H1 (cell line): ENCODE measurements around the gene MACROD2. TPM values are rescaled to one million over a fixed set of nuclear protein-coding genes. Genes with fewer than 3 reads are reported as not detected.

ENCODE experiments used
- CTCF ChIA-PET: fragments of 300-600 bp; sonication (Branson Sonifier 250); formaldehyde crosslinking; loops from one replicate; lab custom pipeline; 2021; ENCODE audit not compliant: partially characterized antibody; lab: Charles Lee
- POLR2A ChIA-PET: fragments of 300-600 bp; sonication (Branson Sonifier 250); formaldehyde crosslinking; loops from one replicate; lab custom pipeline; 2021; ENCODE audit warnings: inconsistent platforms; ENCODE audit not compliant: partially characterized antibody; lab: Charles Lee
- DNase-seq, 2 experiments: peaks; one replicate each; pipeline versions ENCODE4 v3.0.0 to v3.0.0-alpha.2; 2010 to 2022; ENCODE audit warnings: low spot score in 2 of 2, low read depth in 1 of 2, mixed read lengths in 1 of 2
- FAIRE-seq: peaks from 2 replicates; lab custom pipeline; 2011; peaks lifted over from hg19 to GRCh38; lab: Jason Lieb, UNC
- H2AFZ ChIP-seq: 2 replicates; pipeline ENCODE4 v1.8.1; 2012; ENCODE audit warnings: low read length, inconsistent platforms
- H2AK5ac ChIP-seq: 2 replicates; pipeline ENCODE4 v1.6.1; 2013; ENCODE audit warnings: low read depth, low read length
- H2BK120ac ChIP-seq: replicated peaks from 2 replicates; pipeline ENCODE3; 2013; ENCODE audit warnings: low read depth, low read length, inconsistent platforms
- H2BK12ac ChIP-seq: 2 replicates; pipeline ENCODE4 v1.6.1; 2013; ENCODE audit warnings: low read depth, low read length
- H2BK15ac ChIP-seq: 2 replicates; pipeline ENCODE4 v1.6.1; 2013; ENCODE audit warnings: low read length
- H2BK20ac ChIP-seq: 2 replicates; pipeline ENCODE4 v1.6.1; 2013; ENCODE audit warnings: low read length
- H2BK5ac ChIP-seq: 2 replicates; pipeline ENCODE4 v1.6.1; 2013; ENCODE audit warnings: low read depth, low read length
- H3K14ac ChIP-seq: 2 replicates; pipeline ENCODE4 v1.6.1; 2013; ENCODE audit warnings: inconsistent platforms; ENCODE audit not compliant: insufficient read length
- H3K18ac ChIP-seq: 2 replicates; pipeline ENCODE4 v1.6.1; 2013; ENCODE audit warnings: low read length; ENCODE audit errors: extremely low read depth
- H3K23ac ChIP-seq: 2 replicates; pipeline ENCODE4 v1.6.1; 2013; ENCODE audit warnings: inconsistent platforms; ENCODE audit not compliant: insufficient read length
- H3K23me2 ChIP-seq: 2 replicates; pipeline ENCODE4 v1.6.1; 2013; ENCODE audit warnings: low read depth, low read length
- H3K27ac ChIP-seq: 2 replicates; pipeline ENCODE4 v1.6.1; 2011; ENCODE audit warnings: low read depth, low read length, inconsistent platforms
- H3K27me3 ChIP-seq, 4 experiments: replicated peaks in 1 of 4; 1 replicate in 1 of 4; 2 replicates in 3 of 4; pipeline versions ENCODE4 v1.6.1 to v1.8.1; 2011 to 2013; ENCODE audit warnings: low read length in 3 of 4, mild to moderate bottlenecking in 3 of 4, inconsistent platforms in 2 of 4, mixed read lengths in 2 of 4, moderate library complexity in 1 of 4; ENCODE audit not compliant: control insufficient read depth in 3 of 4, insufficient read depth in 3 of 4; ENCODE audit errors: extremely low read depth in 1 of 4
- H3K36me3 ChIP-seq, 4 experiments: 2 replicates each; pipeline versions ENCODE4 v1.6.1 to v1.8.1; 2011 to 2013; ENCODE audit warnings: mild to moderate bottlenecking in 4 of 4, low read length in 3 of 4, moderate library complexity in 2 of 4, control low read depth in 1 of 4, inconsistent platforms in 1 of 4; ENCODE audit not compliant: insufficient read depth in 4 of 4, control insufficient read depth in 2 of 4
- H3K4ac ChIP-seq: replicated peaks from 2 replicates; pipeline ENCODE3; 2013; ENCODE audit warnings: low read length, low read depth, mixed read lengths, inconsistent platforms; ENCODE audit not compliant: insufficient read length
- H3K4me1 ChIP-seq, 4 experiments: replicated peaks in 1 of 4; 1 replicate in 1 of 4; 2 replicates in 3 of 4; pipeline versions ENCODE4 v1.6.1 to v1.8.1; 2011 to 2013; ENCODE audit warnings: low read length in 3 of 4, inconsistent platforms in 2 of 4, mixed read lengths in 1 of 4; ENCODE audit not compliant: insufficient read depth in 4 of 4, control insufficient read depth in 3 of 4
- H3K4me2 ChIP-seq, 2 experiments: 2 replicates each; pipeline versions ENCODE4 v1.6.1 to v1.8.1; 2011 to 2013; ENCODE audit warnings: low read depth in 2 of 2, low read length in 2 of 2, control low read depth in 1 of 2, inconsistent platforms in 1 of 2, mild to moderate bottlenecking in 1 of 2; ENCODE audit not compliant: insufficient read depth in 1 of 2
- H3K4me3 ChIP-seq, 4 experiments: fragments of 200-600, 300-600 bp in 1 of 4; sonication (generic), shearing (Covaris generic), sonication (Bioruptor Twin) in 1 of 4; 2 replicates each; pipeline versions ENCODE4 v1.5.1 to v1.8.1; 2011 to 2016; ENCODE audit warnings: low read length in 4 of 4, low read depth in 3 of 4, control low read depth in 2 of 4, inconsistent platforms in 2 of 4, mild to moderate bottlenecking in 2 of 4, mixed read lengths in 1 of 4, moderate library complexity in 1 of 4; ENCODE audit not compliant: insufficient read depth in 2 of 4; ENCODE audit errors: extremely low read depth in 1 of 4
- H3K56ac ChIP-seq: replicated peaks from 2 replicates; pipeline ENCODE3; 2013; ENCODE audit warnings: low read depth, mild to moderate bottlenecking, mixed read lengths, low read length, inconsistent platforms; ENCODE audit not compliant: insufficient read length
- H3K79me1 ChIP-seq: 2 replicates; pipeline ENCODE4 v1.6.1; 2013; ENCODE audit warnings: low read depth, low read length, control low read depth
- H3K79me2 ChIP-seq, 2 experiments: 2 replicates each; pipeline versions ENCODE4 v1.6.1 to v1.8.1; 2012 to 2013; ENCODE audit warnings: low read length in 2 of 2, mild to moderate bottlenecking in 2 of 2, inconsistent platforms in 1 of 2; ENCODE audit not compliant: insufficient read depth in 2 of 2, control insufficient read depth in 1 of 2
- H3K9ac ChIP-seq, 4 experiments: replicated peaks in 1 of 4; 1 replicate in 1 of 4; 2 replicates in 3 of 4; pipeline versions ENCODE4 v1.6.1 to v1.8.1; 2011 to 2013; ENCODE audit warnings: low read depth in 3 of 4, low read length in 3 of 4, control low read depth in 2 of 4, mild to moderate bottlenecking in 2 of 4, moderate library complexity in 2 of 4, inconsistent platforms in 1 of 4; ENCODE audit errors: extremely low read depth in 1 of 4
- H3K9me3 ChIP-seq, 2 experiments: 2 replicates each; pipeline versions ENCODE4 v1.6.1 to v1.8.1; 2012 to 2013; ENCODE audit warnings: mild to moderate bottlenecking in 2 of 2, moderate library complexity in 2 of 2, control low read depth in 1 of 2, inconsistent platforms in 1 of 2, low read depth in 1 of 2, low read length in 1 of 2, mixed read lengths in 1 of 2; ENCODE audit not compliant: insufficient read depth in 2 of 2
- H4K20me1 ChIP-seq, 2 experiments: replicated peaks in 1 of 2; 2 replicates each; pipeline versions ENCODE3 to v1.8.1; 2011 to 2013; ENCODE audit warnings: inconsistent platforms in 2 of 2, low read length in 2 of 2, mild to moderate bottlenecking in 1 of 2; ENCODE audit not compliant: insufficient read depth in 2 of 2, control insufficient read depth in 1 of 2
- H4K5ac ChIP-seq: 2 replicates; pipeline ENCODE4 v1.6.1; 2013; ENCODE audit warnings: low read length, low read depth, mixed read lengths, inconsistent platforms; ENCODE audit not compliant: insufficient read length
- H4K8ac ChIP-seq: 2 replicates; pipeline ENCODE4 v1.8.0; 2013; ENCODE audit warnings: mild to moderate bottlenecking, moderate library complexity, low read length, inconsistent platforms; ENCODE audit not compliant: insufficient read depth; ENCODE audit errors: extremely low read depth
- H4K91ac ChIP-seq: replicated peaks from 2 replicates; pipeline ENCODE3; 2013; ENCODE audit warnings: low read length, mixed read lengths, inconsistent platforms; ENCODE audit not compliant: insufficient read length
- RFX5 ChIP-seq: IDR thresholded peaks from 2 replicates; pipeline ENCODE4 v1.6.1; 2011; ENCODE audit warnings: low read depth, low read length, improper control_type of control experiment, borderline replicate concordance
- WGBS, 2 experiments: shearing (Covaris generic) in 1 of 2; methylation state at CpG; one replicate each; pipeline versions ENCODE4 v1.1.6 to v1.1.7; 2013 to 2015; ENCODE audit warnings: low lambda C conversion rate in 2 of 2, mixed read lengths in 2 of 2, inconsistent platforms in 1 of 2, low coverage in 1 of 2, missing lambda C conversion rate in 1 of 2; ENCODE audit not compliant: insufficient replicate concordance in 2 of 2, insufficient coverage in 1 of 2, insufficient read length in 1 of 2; ENCODE audit errors: extremely low coverage in 1 of 2, missing lambda C conversion rate in 1 of 2; 5-methylcytosine and 5-hydroxymethylcytosine counted together
- polyA plus RNA-seq, 7 experiments: library from polyadenylated mRNA; depleted of rRNA in 3 of 7; stranded (reverse) in 5 of 7; unstranded in 2 of 7; fragments of >200 nt in 5 of 7; fragments of 200-250 nt in 2 of 7; gene quantifications; 1 replicate in 5 of 7; 2 replicates in 1 of 7; 4 replicates in 1 of 7; pipeline versions ENCODE4 v1.2.1 to v1.2.3, GENCODE V29; 2011 to 2013; ENCODE audit warnings: missing spikeins in 2 of 7, mixed read lengths in 2 of 7
- total RNA-seq: library from RNA; stranded (reverse); fragmentation: NEBNext Ultra II Directional; extraction: Animal tissue kit (Norgen Biotek cat#: 25700); gene quantifications from 2 replicates; pipeline ENCODE4 v1.2.1, GENCODE V29; 2021

The MACROD2 gene
- total and polyA plus RNA-seq, 2 of the 8 experiments (the other 6 are each of a cell fraction or from before 2014, with no cell fraction given), result 0.70 to 3.9 TPM

- H4K8ac ChIP-seq, result no peak overlapping the region
- FAIRE-seq (no peak), DNase-seq (no peak)
- no peak overlapping the region for H2BK20ac ChIP-seq
- H2BK12ac ChIP-seq, result no peak overlapping the region
- no peak overlapping the region for H2BK120ac ChIP-seq
- no peak overlapping the region for H3K4me2 ChIP-seq
- no peak overlapping the region for H2BK15ac ChIP-seq
- H3K4me1 ChIP-seq, result no peaks in the 10 kb centered on the region
- no peak overlapping the region for H2AFZ ChIP-seq
- no peak overlapping the region for H3K18ac ChIP-seq
- H3K27ac ChIP-seq, result no peak overlapping the region
- 100% methylated on average over 1 of the region's 1 CpG; no CpG with 5 or more reads in 1 of the 2 experiments for WGBS, 2 experiments
- no peak overlapping the region for H3K56ac ChIP-seq
- H3K27me3 ChIP-seq, result no peaks in the 10 kb centered on the region
- H4K5ac ChIP-seq, result no peak overlapping the region
- no peaks in the 10 kb centered on the region for H3K9me3 ChIP-seq
- H3K9ac ChIP-seq, result no peak overlapping the region
- no peak overlapping the region for H3K4ac ChIP-seq
- no peak overlapping the region for H3K23ac ChIP-seq
- H4K91ac ChIP-seq, result no peak overlapping the region
- no peak overlapping the region for H2AK5ac ChIP-seq
- no peaks in the 10 kb centered on the region for H3K36me3 ChIP-seq
- H4K20me1 ChIP-seq, result no peaks in the 10 kb centered on the region
- CTCF ChIA-PET, result no interaction called here
- no peak overlapping the region for H2BK5ac ChIP-seq
- H3K79me2 ChIP-seq, result no peaks in the 10 kb centered on the region
- no peak overlapping the region for H3K14ac ChIP-seq
- no peak overlapping the region for H3K4me3 ChIP-seq
- TF ChIP-seq RFX5, result no peak
- no peaks in the 10 kb centered on the region for H3K23me2 ChIP-seq
- H3K79me1 ChIP-seq, result no peaks in the 10 kb centered on the region
- POLR2A ChIA-PET, result no interaction called here
Measured at GRCh38 chr20:14525426-14525825, 530.1 kb downstream of the MACROD2 start.
